ENCODE results near the gene SDK2.

The SDK2 gene

DNA sequence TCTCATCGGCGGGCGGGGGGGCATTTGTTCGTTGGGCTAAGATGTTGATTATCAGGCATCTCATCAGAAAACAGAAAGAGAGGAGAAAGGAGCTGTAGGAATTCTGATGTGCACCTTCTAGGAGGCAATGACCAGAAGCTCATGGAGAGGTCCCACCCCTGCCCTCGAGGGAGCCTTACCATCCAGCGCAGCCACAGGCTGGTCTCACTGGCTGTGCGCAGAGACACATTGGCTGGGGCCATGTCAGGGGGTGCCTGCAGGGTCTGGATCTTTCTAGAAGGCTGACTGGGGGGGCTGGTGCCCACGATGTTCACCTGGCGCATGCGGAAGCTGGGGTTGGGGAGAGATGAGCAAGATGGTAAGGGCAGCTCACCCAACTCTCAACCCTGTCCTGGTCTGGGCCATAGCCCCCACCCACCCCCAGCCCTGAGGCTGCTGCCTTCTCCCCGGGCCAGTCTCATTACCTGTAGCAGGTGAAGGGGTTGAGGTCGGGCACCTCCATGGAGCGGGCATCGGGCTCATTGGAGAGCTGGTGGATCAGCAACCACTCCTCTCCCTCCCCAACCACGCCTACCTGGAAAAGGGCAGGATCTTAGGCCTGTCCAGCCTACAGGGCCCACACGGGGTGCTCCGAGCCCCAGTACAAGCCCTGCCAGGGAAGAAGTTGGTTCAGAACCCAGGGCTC, 246.2 kb downstream of the SDK2 start:
- TF ChIP-seq HDGF (IDR thresholded peaks at IDR 0.05; ENCODE audit: borderline replicate concordance), result no peak
- no peak for TF ChIP-seq SUZ12 (IDR thresholded peaks at IDR 0.05)
- no peak for TF ChIP-seq BHLHE40 (IDR thresholded peaks at IDR 0.05; ENCODE audit: borderline replicate concordance)
- no peak for TF ChIP-seq ELF4 (IDR thresholded peaks at IDR 0.05)
- no peak for TF ChIP-seq SP1 (IDR thresholded peaks at IDR 0.05)
- no peak for TF ChIP-seq NFRKB (IDR thresholded peaks at IDR 0.05)
- no peak for TF ChIP-seq TARDBP (IDR thresholded peaks at IDR 0.05)
- TF ChIP-seq ZNF384 (IDR thresholded peaks at IDR 0.05), result no peak
- TF ChIP-seq, protein P1, sequence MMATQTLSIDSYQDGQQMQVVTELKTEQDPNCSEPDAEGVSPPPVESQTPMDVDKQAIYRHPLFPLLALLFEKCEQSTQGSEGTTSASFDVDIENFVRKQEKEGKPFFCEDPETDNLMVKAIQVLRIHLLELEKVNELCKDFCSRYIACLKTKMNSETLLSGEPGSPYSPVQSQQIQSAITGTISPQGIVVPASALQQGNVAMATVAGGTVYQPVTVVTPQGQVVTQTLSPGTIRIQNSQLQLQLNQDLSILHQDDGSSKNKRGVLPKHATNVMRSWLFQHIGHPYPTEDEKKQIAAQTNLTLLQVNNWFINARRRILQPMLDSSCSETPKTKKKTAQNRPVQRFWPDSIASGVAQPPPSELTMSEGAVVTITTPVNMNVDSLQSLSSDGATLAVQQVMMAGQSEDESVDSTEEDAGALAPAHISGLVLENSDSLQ (IDR thresholded peaks at IDR 0.05), result no peak
- no peak for TF ChIP-seq CTBP1 (IDR thresholded peaks at IDR 0.05; ENCODE audit: borderline replicate concordance)
- no peak for TF ChIP-seq FOXK2 (IDR thresholded peaks at IDR 0.05)
- TF ChIP-seq L3MBTL2 (conservative IDR thresholded peaks at IDR 0.05), result no peak
- TF ChIP-seq FOXA1 (IDR thresholded peaks at IDR 0.05), result no peak
- no peak for TF ChIP-seq LEF1 (IDR thresholded peaks at IDR 0.05; ENCODE audit: borderline replicate concordance)
- TF ChIP-seq FOXM1 (IDR thresholded peaks at IDR 0.05; ENCODE audit: borderline replicate concordance), result no peak
- no peak for TF ChIP-seq ARNT (IDR thresholded peaks at IDR 0.05)
- CTCF ChIA-PET, result no interaction called here
- no peak for DNase-seq (ENCODE audit: extremely low spot score)
- POLR2A ChIA-PET, result no interaction called here

DNA sequence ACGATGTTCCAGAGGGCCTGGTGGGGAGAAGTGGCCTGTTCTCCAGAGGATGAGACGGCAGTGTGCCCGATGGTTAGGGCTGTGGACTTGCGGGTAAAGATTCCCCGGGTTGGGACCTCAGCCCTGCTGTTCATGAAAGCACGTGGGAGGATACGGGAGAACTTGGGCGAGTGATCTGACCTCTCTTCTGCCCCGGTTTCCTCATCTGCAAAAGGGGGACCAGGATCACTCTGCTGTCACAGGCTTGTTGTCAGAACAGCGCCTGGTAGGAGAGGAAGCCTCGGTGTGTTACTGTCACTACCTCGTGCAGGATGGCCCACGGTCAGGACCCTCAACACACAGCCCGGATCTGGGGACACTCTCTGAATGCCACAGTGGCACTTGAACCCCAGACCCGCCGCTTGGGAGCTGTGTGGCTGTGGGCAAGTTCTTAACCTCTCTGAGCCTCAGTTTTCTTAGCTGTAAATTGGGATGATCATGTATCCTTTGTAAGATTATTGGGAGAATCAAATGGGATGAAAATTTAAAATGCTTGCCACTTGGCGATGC, 246.9 kb downstream of the SDK2 start:
- ChIA-PET CTCF (no interaction called here), POLR2A (no interaction called here)
- TF ChIP-seq ARNT (IDR thresholded peaks at IDR 0.05) (no peak), LEF1 (IDR thresholded peaks at IDR 0.05; ENCODE audit: borderline replicate concordance) (no peak), CTBP1 (IDR thresholded peaks at IDR 0.05; ENCODE audit: borderline replicate concordance) (no peak), SUZ12 (IDR thresholded peaks at IDR 0.05) (no peak), FOXK2 (IDR thresholded peaks at IDR 0.05) (no peak), FOXA1 (IDR thresholded peaks at IDR 0.05) (no peak), FOXM1 (IDR thresholded peaks at IDR 0.05; ENCODE audit: borderline replicate concordance) (no peak), L3MBTL2 (conservative IDR thresholded peaks at IDR 0.05) (no peak)
- DNase-seq (ENCODE audit: extremely low spot score), result no peak

DNA sequence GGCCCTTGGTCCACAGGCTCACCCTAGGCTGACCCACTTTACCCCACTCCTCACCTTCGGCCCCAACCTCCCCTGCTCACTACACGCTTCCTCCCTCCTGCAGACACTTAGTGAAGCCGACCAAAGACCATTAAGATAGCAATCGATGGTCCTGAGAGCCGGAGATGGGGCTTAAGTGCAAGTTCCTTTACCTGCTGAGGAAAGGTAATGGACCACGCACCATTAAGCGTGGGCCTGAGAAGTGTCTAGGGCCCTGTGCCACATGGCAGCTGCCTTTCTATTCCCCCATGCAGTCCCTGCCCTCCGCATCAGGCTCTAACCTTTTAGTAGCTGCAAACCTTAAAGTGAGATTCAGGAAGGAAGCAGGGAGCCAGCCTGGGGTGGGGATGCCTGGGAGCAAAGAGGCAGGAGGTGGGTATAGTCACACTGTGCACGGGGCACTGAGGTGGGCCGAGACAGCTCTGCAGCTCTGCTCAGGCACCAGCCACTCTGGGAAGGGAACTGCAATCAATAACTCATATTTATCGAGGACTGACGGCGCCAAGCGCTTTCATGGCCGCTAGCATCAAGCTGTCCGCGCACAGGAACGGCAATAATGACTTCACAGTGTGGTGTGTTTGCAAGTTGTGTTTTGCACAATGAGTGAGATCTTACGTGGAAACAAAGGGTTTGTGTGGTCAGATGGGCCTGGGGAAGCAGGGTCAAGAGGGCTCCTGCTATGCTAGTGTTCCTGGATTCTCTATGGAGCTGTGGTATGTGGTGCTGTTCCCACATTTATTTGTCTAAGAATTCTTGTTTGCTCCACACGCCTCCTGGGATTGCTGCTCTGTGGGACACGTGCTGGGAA, 247.6 kb downstream of the SDK2 start:
- ChIA-PET POLR2A (no interaction called here), CTCF (no interaction called here)
- TF ChIP-seq LEF1 (IDR thresholded peaks at IDR 0.05; ENCODE audit: borderline replicate concordance), result no peak
- no peak for TF ChIP-seq SUZ12 (IDR thresholded peaks at IDR 0.05)
- no peak for TF ChIP-seq ZNF384 (IDR thresholded peaks at IDR 0.05)
- no peak for DNase-seq (ENCODE audit: extremely low spot score)

DNA sequence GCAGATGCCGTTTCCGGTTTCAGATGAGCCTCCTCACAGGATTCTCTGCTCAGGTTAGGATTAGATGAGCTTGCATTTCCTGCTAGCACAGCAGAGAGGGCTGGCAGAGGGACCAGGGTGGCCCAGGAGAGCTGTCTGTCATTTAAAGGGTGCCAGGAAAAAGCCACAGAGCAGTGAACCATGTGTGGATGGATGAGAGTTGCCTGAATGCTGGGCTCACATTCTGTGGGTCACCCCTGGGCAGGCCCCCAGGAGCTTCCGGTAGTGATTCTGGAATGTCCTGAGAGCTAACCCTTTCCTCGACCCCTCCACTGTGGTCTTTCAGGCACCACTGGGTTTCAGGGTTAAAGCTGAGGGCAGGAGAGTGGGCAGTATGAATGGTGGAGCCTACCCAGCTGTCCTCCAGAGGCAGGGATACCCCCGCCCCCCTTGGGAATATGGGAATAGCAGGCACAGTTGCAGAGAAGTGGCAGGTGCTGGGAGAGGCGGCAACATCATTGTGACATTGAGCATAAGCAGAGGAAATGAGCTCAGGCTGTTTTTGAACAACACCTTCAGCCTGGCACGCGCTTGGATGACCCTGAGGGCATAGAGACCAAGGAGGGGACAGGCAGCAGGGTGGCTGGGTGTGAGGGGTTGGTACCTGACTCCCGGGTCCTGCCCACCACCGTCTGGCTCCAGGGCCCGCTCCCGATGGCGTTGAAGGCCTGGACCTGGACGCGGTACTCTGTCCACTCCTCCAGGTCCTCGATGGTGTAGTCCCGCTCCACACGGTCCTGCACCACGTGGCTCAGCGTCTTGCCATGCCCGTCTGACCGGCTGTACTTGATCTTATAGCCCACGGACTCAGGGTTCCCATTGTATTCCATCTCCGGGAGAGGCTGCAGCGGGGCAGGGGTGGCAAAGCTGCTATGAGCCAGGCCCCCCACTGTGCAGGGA, 249.5 kb downstream of the SDK2 start:
- DNase-seq (ENCODE audit: extremely low spot score), result no peak
- ChIA-PET POLR2A (no interaction called here), CTCF (interaction anchor here (0.6 kb wide), 1 partner anchor 25 kb away, joined by 4 read pairs; no protein-coding TSS in a partner anchor)
- no peak for TF ChIP-seq SUZ12 (IDR thresholded peaks at IDR 0.05)
- TF ChIP-seq, protein P1 (IDR thresholded peaks at IDR 0.05), result no peak

DNA sequence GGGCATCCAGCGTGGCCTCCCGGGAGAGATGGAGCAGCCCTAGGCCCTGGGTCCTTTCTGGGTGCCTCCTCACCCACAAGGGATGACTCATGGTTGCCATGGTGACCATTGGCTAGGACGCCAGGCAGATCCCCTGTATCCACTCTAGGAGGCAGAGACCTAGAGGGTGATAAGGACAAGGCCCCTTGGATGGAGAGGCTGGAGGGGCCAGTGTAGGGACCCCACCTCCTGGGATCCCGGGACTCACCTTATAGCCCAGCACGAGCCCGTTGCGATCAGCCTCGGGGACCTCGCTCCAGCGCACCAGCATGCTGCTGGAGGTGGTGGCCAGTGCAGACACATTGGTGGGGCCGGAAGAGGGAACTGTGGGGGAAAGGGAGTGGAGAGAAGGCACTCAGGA, 250.3 kb downstream of the SDK2 start:
- DNase-seq (ENCODE audit: extremely low spot score), result no peak
- POLR2A ChIA-PET, result no interaction called here
- no peak for TF ChIP-seq BHLHE40 (IDR thresholded peaks at IDR 0.05; ENCODE audit: borderline replicate concordance)
- TF ChIP-seq FOXM1 (IDR thresholded peaks at IDR 0.05; ENCODE audit: borderline replicate concordance), result no peak
- no peak for TF ChIP-seq LEF1 (IDR thresholded peaks at IDR 0.05; ENCODE audit: borderline replicate concordance)
- TF ChIP-seq ARNT (IDR thresholded peaks at IDR 0.05), result no peak
- no peak for TF ChIP-seq SUZ12 (IDR thresholded peaks at IDR 0.05)
- no peak for TF ChIP-seq ELF4 (IDR thresholded peaks at IDR 0.05)
- TF ChIP-seq NFRKB (IDR thresholded peaks at IDR 0.05), result no peak
- no peak for TF ChIP-seq HDGF (IDR thresholded peaks at IDR 0.05; ENCODE audit: borderline replicate concordance)
- TF ChIP-seq FOXK2 (IDR thresholded peaks at IDR 0.05), result no peak
- no peak for TF ChIP-seq L3MBTL2 (conservative IDR thresholded peaks at IDR 0.05)
- no peak for TF ChIP-seq SP1 (IDR thresholded peaks at IDR 0.05)
- TF ChIP-seq, protein P1 (IDR thresholded peaks at IDR 0.05), result no peak
- no peak for TF ChIP-seq ZNF384 (IDR thresholded peaks at IDR 0.05)
- TF ChIP-seq CTBP1 (IDR thresholded peaks at IDR 0.05; ENCODE audit: borderline replicate concordance), result no peak
- TF ChIP-seq TARDBP (IDR thresholded peaks at IDR 0.05), result no peak
- TF ChIP-seq FOXA1 (IDR thresholded peaks at IDR 0.05), result no peak
- CTCF ChIA-PET, result no interaction called here
